HepG2 (cell line): ENCODE data around the gene NSMCE1. TPM values are rescaled to one million over a fixed set of nuclear protein-coding genes. Genes with fewer than 3 reads are reported as not detected.
A peak's percentile ranks its signal among the peaks of the same experiment; 100 is the strongest.

Experiments used
- ATAC-seq: fragments of 200-7000 bp; cut with Tn5 transposase; 3 replicates; pipeline ENCODE4 v1.9.1; 2020; ENCODE audit warnings: mild to moderate bottlenecking, moderate library complexity
- BruUV-seq: library from RNA; stranded (reverse); fragments of 400-500 nt; replicated peaks from 2 replicates; lab custom pipeline; 2021; lab: Mats Ljungman, UMichigan
- CTCF ChIA-PET: fragments of 300-600 bp; formaldehyde crosslinking; extraction: SDS; loops from one replicate; lab custom pipeline; 2021; ENCODE audit warnings: low total read pairs, inconsistent platforms, low intra/inter-chr PET ratio; lab: Yijun Ruan, JAX
- POLR2A ChIA-PET: fragments of 350-600 bp; sonication (Branson Sonifier 250); formaldehyde crosslinking; loops from one replicate; lab custom pipeline; 2020; ENCODE audit warnings: antibody characterized with exemption, inconsistent platforms; lab: Yijun Ruan, JAX
- DNase-seq: peaks from one replicate; pipeline ENCODE4 v3.0.0-alpha.2; 2015; ENCODE audit warnings: low spot score
- FAIRE-seq: peaks from 3 replicates; lab custom pipeline; 2011; peaks lifted over from hg19 to GRCh38; lab: Jason Lieb, UNC
- H2AFZ ChIP-seq: one replicate; pipeline ENCODE4 v1.6.1; 2011; ENCODE audit warnings: low read length, inconsistent platforms
- H3K27ac ChIP-seq: fragments of 300-600 bp; 3 replicates; pipeline ENCODE4 v1.8.0; 2011; ENCODE audit warnings: mixed run types, mild to moderate bottlenecking, mixed read lengths, low read length, inconsistent platforms; ENCODE audit not compliant: insufficient read depth; ENCODE audit errors: extremely low read length
- H3K27me3 ChIP-seq, 2 experiments: fragments of 200-600 bp in 1 of 2; 2 replicates in 1 of 2; 3 replicates in 1 of 2; pipeline versions ENCODE4 v1.6.0 to v1.8.0; 2011; ENCODE audit warnings: low read length in 2 of 2, mild to moderate bottlenecking in 2 of 2, moderate library complexity in 2 of 2, inconsistent platforms in 1 of 2; ENCODE audit not compliant: insufficient read depth in 2 of 2, control insufficient read depth in 1 of 2
- H3K36me3 ChIP-seq, 2 experiments: fragments of 200-600 bp in 1 of 2; replicated peaks in 1 of 2; 2 replicates in 1 of 2; 3 replicates in 1 of 2; pipeline versions ENCODE4 v1.5.1 to v1.8.0; 2011; ENCODE audit warnings: low read length in 2 of 2, inconsistent platforms in 1 of 2; ENCODE audit not compliant: insufficient read depth in 2 of 2, control insufficient read depth in 1 of 2
- H3K4me1 ChIP-seq: 2 replicates; pipeline ENCODE4 v1.5.1; 2012; ENCODE audit warnings: low read length, inconsistent platforms; ENCODE audit not compliant: insufficient read depth
- H3K4me2 ChIP-seq: 2 replicates; pipeline ENCODE4 v1.6.0; 2011; ENCODE audit warnings: low read depth, low read length, inconsistent platforms
- H3K4me3 ChIP-seq, 3 experiments: fragments of 200-600 bp in 1 of 3; sonication (generic), shearing (Covaris generic) in 1 of 3; replicated peaks in 1 of 3; 2 replicates each; pipeline ENCODE4 v1.5.1; 2011 to 2016; ENCODE audit warnings: low read length in 3 of 3, inconsistent platforms in 2 of 3, low read depth in 2 of 3, mild to moderate bottlenecking in 2 of 3, control low read depth in 1 of 3, mixed read lengths in 1 of 3; ENCODE audit not compliant: insufficient read depth in 1 of 3
- H3K79me2 ChIP-seq: one replicate; pipeline ENCODE4 v1.6.1; 2011; ENCODE audit warnings: low read length, inconsistent platforms; ENCODE audit not compliant: insufficient read depth
- H3K9ac ChIP-seq: 2 replicates; pipeline ENCODE4 v1.6.0; 2011; ENCODE audit warnings: mild to moderate bottlenecking, low read depth, low read length, inconsistent platforms; ENCODE audit not compliant: insufficient read depth
- H3K9me3 ChIP-seq: 2 replicates; pipeline ENCODE4 v1.5.1; 2012; ENCODE audit warnings: mild to moderate bottlenecking, low read length
- H4K20me1 ChIP-seq: 2 replicates; pipeline ENCODE4 v1.6.0; 2011; ENCODE audit warnings: inconsistent platforms, mild to moderate bottlenecking, low read length, moderate library complexity; ENCODE audit not compliant: insufficient read depth
- CBX1 ChIP-seq: IDR thresholded peaks from one replicate; pipeline ENCODE4 v1.6.1; 2016; ENCODE audit warnings: antibody characterized with exemption, low read depth
- DPF2 ChIP-seq: sonication (generic); formaldehyde crosslinking; IDR thresholded peaks from 2 replicates; pipeline ENCODE4 v1.4.0; 2020; ENCODE audit warnings: mild to moderate bottlenecking, low read depth, missing genetic modification reagents, borderline replicate concordance
- EZH2 ChIP-seq: conservative IDR thresholded peaks from 2 replicates; pipeline ENCODE4 v1.6.1; 2012; ENCODE audit warnings: mild to moderate bottlenecking, low read depth, low read length, moderate library complexity
- HNRNPLL ChIP-seq: fragments of 200-400 bp; formaldehyde crosslinking; IDR thresholded peaks from 2 replicates; pipeline ENCODE4 v1.6.1; 2017; ENCODE audit warnings: mild to moderate bottlenecking, low read depth, low read length; ENCODE audit not compliant: poor library complexity, severe bottlenecking
- HOXA5 ChIP-seq: sonication (generic); formaldehyde crosslinking; IDR thresholded peaks from 2 replicates; pipeline ENCODE4 v1.4.0; 2020; ENCODE audit warnings: missing genetic modification reagents
- ISX ChIP-seq: sonication (generic); formaldehyde crosslinking; conservative IDR thresholded peaks from 2 replicates; pipeline ENCODE4 v1.5.0; 2020; ENCODE audit warnings: missing genetic modification reagents
- KAT7 ChIP-seq: IDR thresholded peaks from 2 replicates; pipeline ENCODE4 v1.6.1; 2018; ENCODE audit warnings: borderline replicate concordance, missing compliant biosample characterization
- KDM6A ChIP-seq: IDR thresholded peaks from 2 replicates; pipeline ENCODE4 v1.6.1; 2016; ENCODE audit warnings: low read depth
- MED13 ChIP-seq: sonication (generic); formaldehyde crosslinking; IDR thresholded peaks from 2 replicates; pipeline ENCODE4 v1.5.0; 2020; ENCODE audit warnings: missing genetic modification reagents
- MED8 ChIP-seq: sonication (generic); formaldehyde crosslinking; IDR thresholded peaks from 2 replicates; pipeline ENCODE4 v1.8.1; 2023; ENCODE audit warnings: mild to moderate bottlenecking, missing genetic modification reagents; ENCODE audit not compliant: insufficient replicate concordance
- MEIS1 ChIP-seq: sonication (generic); formaldehyde crosslinking; IDR thresholded peaks from 2 replicates; pipeline ENCODE4 v1.9.0; 2021; ENCODE audit warnings: mild to moderate bottlenecking, missing genetic modification reagents, moderate library complexity, borderline replicate concordance
- MIER2 ChIP-seq: IDR thresholded peaks from 2 replicates; pipeline ENCODE4 v1.6.1; 2016; ENCODE audit warnings: missing biosample characterization, missing genetic modification reagents
- NFIC ChIP-seq: IDR thresholded peaks from 2 replicates; pipeline ENCODE4 v1.6.1; 2012; ENCODE audit warnings: mild to moderate bottlenecking, low read length, inconsistent platforms
- NFRKB ChIP-seq: fragments of 450-650 bp; IDR thresholded peaks from 2 replicates; pipeline ENCODE4 v1.6.1; 2017
- NFYB ChIP-seq: sonication (generic); formaldehyde crosslinking; IDR thresholded peaks from 2 replicates; pipeline ENCODE4 v1.4.0; 2020; ENCODE audit warnings: missing genetic modification reagents
- RFX5 ChIP-seq: IDR thresholded peaks from 2 replicates; pipeline ENCODE4 v1.6.1; 2011; ENCODE audit warnings: low read depth, low read length, improper control_type of control experiment
- SRY ChIP-seq: sonication (generic); formaldehyde crosslinking; IDR thresholded peaks from 2 replicates; pipeline ENCODE4 v1.8.0; 2022; ENCODE audit warnings: mild to moderate bottlenecking, missing genetic modification reagents
- TBL1XR1 ChIP-seq: fragments of 150-350 bp; IDR thresholded peaks from 2 replicates; pipeline ENCODE4 v1.6.1; 2014; ENCODE audit warnings: borderline replicate concordance, low read length; ENCODE audit not compliant: partially characterized antibody
- ZFX ChIP-seq: sonication (generic); formaldehyde crosslinking; IDR thresholded peaks from 2 replicates; pipeline ENCODE4 v1.4.0; 2020; ENCODE audit warnings: mild to moderate bottlenecking, low read depth, missing genetic modification reagents, moderate library complexity
- ZNF501 ChIP-seq: sonication (generic); formaldehyde crosslinking; IDR thresholded peaks from 2 replicates; pipeline ENCODE4 v1.5.1; 2020; ENCODE audit warnings: mild to moderate bottlenecking, moderate library complexity, missing genetic modification reagents
- ZNF546 ChIP-seq: sonication (generic); formaldehyde crosslinking; conservative IDR thresholded peaks from 2 replicates; pipeline ENCODE4 v1.8.1; 2023; ENCODE audit warnings: mild to moderate bottlenecking, missing genetic modification reagents
- ZNF550 ChIP-seq: sonication (generic); formaldehyde crosslinking; IDR thresholded peaks from 2 replicates; pipeline ENCODE4 v1.4.0; 2020; ENCODE audit warnings: mild to moderate bottlenecking, missing genetic modification reagents, borderline replicate concordance
- ZNF616 ChIP-seq: sonication (generic); formaldehyde crosslinking; IDR thresholded peaks from 2 replicates; pipeline ENCODE4 v1.5.0; 2020; ENCODE audit warnings: low read depth, mild to moderate bottlenecking, missing genetic modification reagents
- ZNF740 ChIP-seq: sonication (generic); formaldehyde crosslinking; IDR thresholded peaks from 2 replicates; pipeline ENCODE4 v1.4.0; 2020; ENCODE audit warnings: missing genetic modification reagents
- ZNF776 ChIP-seq: sonication (generic); formaldehyde crosslinking; IDR thresholded peaks from 2 replicates; pipeline ENCODE4 v1.4.0; 2020; ENCODE audit warnings: mild to moderate bottlenecking, missing genetic modification reagents
- ZSCAN25 ChIP-seq: sonication (generic); formaldehyde crosslinking; IDR thresholded peaks from 2 replicates; pipeline ENCODE4 v1.8.0; 2022; ENCODE audit warnings: mild to moderate bottlenecking, missing genetic modification reagents
- WGBS: methylation state at CpG from one replicate; pipeline ENCODE4 v1.1.6; 2017; ENCODE audit warnings: low lambda C conversion rate; 5-methylcytosine and 5-hydroxymethylcytosine counted together
- in situ Hi-C: cut with HindIII; loops from 2 replicates; pipeline ENCODE4 v1.10.0; 2017; ENCODE audit warnings: low pct_unique_long_range_greater_than_20kb; ENCODE audit not compliant: extremely low pct_ligation_motif_present
- intact Hi-C: fragments of 100-400 bp; cut with micrococcal nuclease; formaldehyde crosslinking; loops from one replicate; pipeline ENCODE4 v1.10.0; 2022; ENCODE audit not compliant: unreplicated experiment
- polyA plus RNA-seq, 8 experiments: library from polyadenylated mRNA; depleted of rRNA in 3 of 8; stranded (reverse) in 7 of 8; unstranded in 1 of 8; fragments of >200 nt; fragmentation: Illumina TruSeq in 4 of 8; extraction: Trizol in 4 of 8; gene quantifications; 2 replicates each; pipeline versions ENCODE4 v1.2.1 to v1.2.3, GENCODE V29; 2011 to 2016; ENCODE audit warnings: low read depth in 4 of 8, missing spikeins in 1 of 8, mixed read lengths in 1 of 8; ENCODE audit not compliant: insufficient read depth in 1 of 8
- total RNA-seq, 5 experiments: library from RNA; depleted of rRNA; stranded (reverse); fragments of >200 nt; fragmentation: Illumina TruSeq; extraction: Trizol; gene quantifications; 2 replicates each; pipeline ENCODE4 v1.2.3, GENCODE V29; 2016; ENCODE audit warnings: low read depth in 1 of 5
- TF ChIP-seq, protein P1 (sequence below): IDR thresholded peaks from 2 replicates; pipeline ENCODE4 v1.6.1; 2016

Gene NSMCE1
- total and polyA plus RNA-seq, 2 of the 13 experiments (the other 11 are each of a cell fraction or from before 2014, with no cell fraction given) = 42.7 to 52.9 TPM

GRCh38 chr16:27202923-27203506 is 65.6 kb downstream of the NSMCE1 start:
- peak overlapping the region; percentile 67 to 93 (median 90) for H3K4me3 ChIP-seq
- 21% methylated on average over 16 of the region's 19 CpGs for whole genome bisulfite sequencing
- H3K4me2 ChIP-seq = peak overlapping the region; percentile 88
- ATAC-seq (peak; percentile 78), FAIRE-seq (no peak), DNase-seq (no peak)
- peak overlapping the region; percentile 92 for H2AFZ ChIP-seq
- peaks cover 5% of the 10 kb centered on the region for H3K79me2 ChIP-seq
- peaks cover 37% of the 10 kb centered on the region for H3K4me1 ChIP-seq
- H3K9me3 ChIP-seq = no peaks in the 10 kb centered on the region
- intact Hi-C loops = no loop called here
- POLR2A ChIA-PET = interaction anchor here (0.6 to 2.1 kb wide), 39 partner anchors 8 to 525 kb away, joined by 3 to 34 read pairs (median 5); partner anchors contain the start of genes GTF3C1, KATNIP and NSMCE1
- BruUV-seq = TSS peak; percentile 96
- no peaks in the 10 kb centered on the region for H4K20me1 ChIP-seq
- H3K27ac ChIP-seq = peak overlapping the region; percentile 97
- H3K36me3 ChIP-seq = no peaks in the 10 kb centered on the region
- H3K9ac ChIP-seq = peak overlapping the region; percentile 98
- CTCF ChIA-PET = no interaction called here
- in situ Hi-C loops = no loop called here
- H3K27me3 ChIP-seq = no peaks in the 10 kb centered on the region; a peak in 1 of 5 replicates
- TF ChIP-seq KAT7 (CRISPR knock-in tag) (no peak; the same call in 1 of the 2 replicates), MED13 (CRISPR knock-in tag) (no peak), KDM6A (no peak), NFIC (no peak), ZNF776 (CRISPR knock-in tag) (no peak), HNRNPLL (no peak), ZFX (CRISPR knock-in tag) (no peak), CBX1 (no peak), ISX (CRISPR knock-in tag) (no peak), MEIS1 (CRISPR knock-in tag) (no peak; the same call in 1 of the 2 replicates), ZNF501 (CRISPR knock-in tag) (no peak), ZNF550 (CRISPR knock-in tag) (0 out of 2 replicates have a peak, but pooled peaks have one; percentile 32), NFRKB (no peak), EZH2 (no peak), DPF2 (CRISPR knock-in tag) (no peak), ZSCAN25 (no peak), MIER2 (peak; percentile 75; the same call in 1 of the 2 replicates), HOXA5 (CRISPR knock-in tag) (no peak), MED8 (CRISPR knock-in tag) (peak; percentile 10), RFX5 (0 out of 2 replicates have a peak, but pooled peaks have one; percentile 73), ZNF546 (CRISPR knock-in tag) (no peak), SRY (CRISPR knock-in tag) (no peak), TBL1XR1 (peak; percentile 75), ZNF740 (CRISPR knock-in tag) (peak; percentile 39; the same call in 1 of the 2 replicates), ZNF616 (CRISPR knock-in tag) (peak; percentile 53; the same call in 1 of the 2 replicates), NFYB (CRISPR knock-in tag) (no peak)
- TF ChIP-seq, protein P1, sequence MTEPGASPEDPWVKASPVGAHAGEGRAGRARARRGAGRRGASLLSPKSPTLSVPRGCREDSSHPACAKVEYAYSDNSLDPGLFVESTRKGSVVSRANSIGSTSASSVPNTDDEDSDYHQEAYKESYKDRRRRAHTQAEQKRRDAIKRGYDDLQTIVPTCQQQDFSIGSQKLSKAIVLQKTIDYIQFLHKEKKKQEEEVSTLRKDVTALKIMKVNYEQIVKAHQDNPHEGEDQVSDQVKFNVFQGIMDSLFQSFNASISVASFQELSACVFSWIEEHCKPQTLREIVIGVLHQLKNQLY (CRISPR knock-in tag) = no peak
